ENCODE measurements around the gene TRIM63.

Gene TRIM63

DNA sequence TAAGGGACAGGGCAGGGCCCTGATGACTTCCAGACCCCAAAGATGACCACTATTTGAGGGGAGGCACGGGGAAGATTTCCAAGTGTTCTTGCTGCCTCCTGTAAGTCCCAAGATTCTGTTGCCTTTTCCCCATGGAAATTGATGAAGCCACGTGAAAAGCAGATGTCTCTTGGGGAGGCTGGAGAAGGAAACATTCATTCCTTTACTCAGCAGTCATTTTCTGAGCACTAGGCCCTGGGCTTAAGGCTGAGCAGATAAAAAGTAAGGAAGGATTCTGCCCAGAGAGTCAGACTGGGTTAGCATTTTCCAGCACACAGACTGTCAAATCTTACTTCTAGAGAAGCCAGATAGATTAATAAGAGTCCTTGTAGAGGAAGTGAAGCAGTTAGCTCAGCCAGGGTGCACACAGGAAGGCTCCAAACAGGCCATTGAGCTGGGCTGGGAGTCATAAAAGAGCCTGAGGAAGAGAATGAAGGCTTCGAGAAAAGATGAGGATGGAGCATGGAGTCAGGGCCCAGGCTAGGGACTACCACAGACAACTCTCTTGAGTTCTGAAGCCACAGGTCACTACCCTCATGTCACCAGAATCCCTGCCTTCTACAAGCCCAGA is 35.7 kb downstream of the TRIM63 start:
- no peak for DNase-seq

DNA sequence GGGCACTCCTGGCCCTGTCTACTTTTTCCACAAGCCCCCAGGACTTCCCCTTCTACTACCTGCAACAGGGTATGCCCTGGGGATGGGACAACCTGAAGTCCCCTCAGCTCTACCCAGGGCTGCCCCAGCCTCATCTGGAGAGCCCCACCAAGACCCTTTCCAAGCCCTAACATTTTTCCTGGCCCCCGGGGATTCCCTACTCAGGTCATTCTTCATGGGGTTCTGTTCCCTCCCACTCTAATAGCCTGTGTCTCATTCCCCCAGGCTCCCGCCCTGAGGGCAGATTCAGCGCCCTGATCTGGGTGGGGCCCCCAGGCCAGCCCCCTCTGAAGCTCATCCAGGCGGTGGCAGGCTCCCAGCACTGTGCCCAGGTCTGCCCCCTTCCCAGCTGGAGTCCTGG is 36.2 kb downstream of the TRIM63 start:
- no peak for DNase-seq

DNA sequence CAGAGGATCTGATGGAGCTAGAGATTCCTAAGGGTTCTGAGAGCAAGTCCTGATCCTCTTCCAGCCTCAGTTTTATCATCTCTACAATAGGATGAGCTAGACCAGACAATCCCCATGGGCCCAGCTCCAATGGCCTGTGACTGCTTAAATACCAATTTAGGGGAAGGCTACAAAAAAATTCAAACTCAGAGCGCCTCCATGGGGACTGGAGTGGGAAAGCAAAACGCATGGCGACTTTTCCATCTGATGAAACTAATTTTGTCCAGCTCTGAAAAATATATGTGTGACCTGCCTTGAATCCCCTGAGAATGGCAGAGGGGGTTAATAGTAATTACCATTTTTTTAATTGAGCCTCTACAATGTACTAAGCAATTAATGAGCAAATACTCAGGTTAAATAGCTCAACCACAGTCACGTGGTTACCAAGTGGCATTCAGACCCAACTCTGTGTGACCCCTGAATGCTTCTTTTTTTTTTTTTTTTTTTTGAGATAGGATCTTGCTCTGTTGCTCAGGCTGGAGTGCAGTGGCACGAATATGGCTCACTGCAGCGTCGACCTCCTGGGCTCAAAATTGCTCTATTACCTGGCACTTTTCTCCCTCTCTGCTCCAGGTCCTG is 37.5 kb downstream of the TRIM63 start:
- DNase-seq, result no peak

DNA sequence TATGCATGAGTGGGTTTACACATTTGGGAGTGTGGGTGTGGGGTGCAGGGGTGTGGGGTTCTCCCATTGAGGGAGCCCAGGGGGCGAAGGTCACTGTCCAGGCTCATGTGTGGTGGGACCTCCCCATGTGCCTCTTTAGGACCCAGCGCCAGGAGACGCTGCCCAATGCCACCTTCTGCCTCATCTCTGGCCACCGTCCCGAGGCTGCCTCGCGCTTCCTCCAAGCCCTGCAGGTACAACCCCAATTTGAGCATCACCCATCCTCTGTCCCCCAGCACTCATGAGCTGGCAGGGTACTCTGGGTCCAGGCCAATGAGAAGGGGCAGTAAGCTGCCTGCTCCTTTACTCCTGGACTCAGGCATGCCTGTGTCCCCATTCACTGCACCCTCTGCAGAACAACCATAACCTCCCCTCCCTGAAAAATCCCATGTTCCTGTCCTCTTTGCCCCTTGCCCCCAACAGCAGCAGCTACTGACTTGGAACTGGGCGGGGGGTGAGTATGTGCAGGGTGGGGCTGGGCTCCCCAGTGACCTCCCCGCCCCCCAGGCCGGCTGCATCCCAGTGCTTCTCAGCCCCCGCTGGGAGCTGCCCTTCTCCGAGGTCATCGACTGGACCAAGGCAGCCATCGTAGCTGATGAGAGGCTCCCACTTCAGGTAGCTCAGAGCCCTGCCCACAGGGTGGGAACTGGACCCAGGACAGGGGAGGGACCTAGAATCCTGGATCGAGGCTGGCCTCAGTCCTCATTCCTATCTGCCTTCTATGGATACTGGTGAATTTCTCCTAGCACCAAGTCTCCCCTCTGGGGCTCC is 38.2 kb downstream of the TRIM63 start:
- DNase-seq, result no peak

GRCh38 chr1:26028490-26028980 is 38.9 kb downstream of the TRIM63 start:
- no peak for DNase-seq

- DNase-seq, result no peak
Measured at GRCh38 chr1:26027716-26028489, 39.5 kb downstream of the TRIM63 start.

GRCh38 chr1:26025517-26025916 is 41.9 kb downstream of the TRIM63 start:
- no peak for DNase-seq

DNA sequence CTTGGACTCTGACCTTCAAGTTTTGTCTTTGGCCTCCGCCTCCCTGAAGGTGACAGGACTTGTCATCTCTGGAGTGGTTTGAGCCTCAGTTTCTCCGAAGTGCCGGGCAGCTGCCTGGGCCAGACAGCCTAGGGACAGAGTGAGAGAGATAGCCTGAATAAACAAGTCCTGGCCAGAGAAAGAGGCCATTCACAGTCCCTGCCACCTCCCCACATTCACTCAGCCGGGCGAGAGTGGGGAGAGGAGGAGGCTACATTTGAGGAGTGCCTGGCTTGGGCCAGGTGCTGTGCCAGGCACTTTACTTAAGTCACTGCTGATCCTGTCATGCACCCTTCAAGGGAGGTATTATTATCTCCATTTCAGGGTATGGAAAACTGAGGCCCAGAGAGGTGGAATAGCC is 42.4 kb downstream of the TRIM63 start:
- DNase-seq, result no peak

DNA sequence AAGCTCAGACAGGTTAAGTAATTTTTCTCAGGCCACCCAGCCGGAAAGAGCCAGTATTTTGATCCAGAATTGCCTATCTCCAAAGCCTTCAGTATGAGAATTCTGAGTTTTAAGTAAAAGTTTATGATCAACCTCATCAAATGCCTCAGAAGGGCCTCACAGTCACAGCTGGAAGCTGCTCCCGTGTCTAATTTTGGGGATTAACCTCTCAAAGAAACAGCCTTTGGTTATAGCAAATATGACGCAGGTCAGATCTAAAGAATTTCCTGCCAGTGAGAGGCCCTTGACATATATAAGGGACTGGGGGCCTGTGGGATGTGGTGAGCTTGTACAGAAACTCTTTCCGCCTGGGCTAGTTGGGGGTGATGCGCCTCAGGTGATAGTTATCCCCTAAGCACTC is 43.6 kb downstream of the TRIM63 start:
- no peak for DNase-seq

DNA sequence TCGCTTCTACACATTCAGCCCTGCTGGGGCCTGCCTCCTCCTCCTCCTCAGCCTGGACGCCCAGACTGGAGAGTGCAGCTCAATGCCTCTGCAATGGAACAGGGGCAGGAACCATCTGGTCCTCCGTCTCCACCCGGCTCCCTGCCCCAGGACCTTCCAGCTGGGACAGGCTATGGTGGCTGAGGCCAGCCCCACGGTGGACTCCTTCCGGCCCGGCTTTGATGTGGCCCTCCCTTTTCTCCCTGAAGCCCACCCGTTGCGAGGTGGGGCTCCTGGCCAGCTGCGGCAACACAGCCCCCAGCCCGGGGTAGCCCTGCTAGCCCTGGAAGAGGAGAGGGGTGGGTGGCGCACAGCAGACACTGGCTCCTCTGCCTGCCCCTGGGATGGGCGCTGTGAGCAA is 44.4 kb downstream of the TRIM63 start:
- no peak for DNase-seq

GRCh38 chr1:26022404-26022779 is 45.0 kb downstream of the TRIM63 start:
- no peak for DNase-seq

- no peak for DNase-seq
Measured at GRCh38 chr1:26021647-26022403, 45.6 kb downstream of the TRIM63 start, which contains the start of gene EXTL1. Gene EXTL1 (plus strand): TSS chr1:26021775. CDS start chr1:26022647, 872 bp downstream.

DNA sequence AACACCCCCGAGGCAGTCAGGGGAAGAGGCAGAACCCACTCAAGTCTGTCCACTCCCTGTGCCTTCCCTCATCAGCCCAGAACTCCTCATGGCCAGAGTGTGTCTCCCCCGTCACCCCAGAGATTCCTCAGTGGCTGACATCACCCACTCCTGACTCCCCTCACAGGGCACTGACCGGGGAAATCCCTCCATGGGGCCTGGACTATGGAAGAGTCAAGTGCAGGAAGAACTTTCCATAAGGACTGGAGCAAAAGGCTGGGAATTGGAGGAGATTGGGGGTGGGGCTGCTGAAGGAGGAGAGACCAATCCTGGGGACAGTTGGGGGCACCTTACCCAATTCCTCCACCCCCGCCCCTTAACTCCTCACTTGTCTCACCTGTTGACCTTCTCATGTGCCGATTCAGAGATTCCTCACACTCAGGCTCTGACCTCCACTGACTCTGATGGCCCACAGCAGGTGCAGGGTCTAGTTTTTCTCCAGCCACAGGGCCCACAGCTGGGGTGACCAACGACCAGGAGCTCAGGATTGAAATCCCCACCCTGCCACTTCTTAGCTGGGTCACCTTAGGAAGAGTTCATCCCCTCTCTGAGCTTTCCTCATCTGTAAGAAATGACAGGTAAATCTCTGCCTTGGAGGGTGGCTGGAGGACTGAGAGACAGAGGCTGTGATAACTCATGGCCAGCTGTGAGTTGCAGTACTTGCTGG is 46.3 kb downstream of the TRIM63 start:
- DNase-seq, result no peak

DNA sequence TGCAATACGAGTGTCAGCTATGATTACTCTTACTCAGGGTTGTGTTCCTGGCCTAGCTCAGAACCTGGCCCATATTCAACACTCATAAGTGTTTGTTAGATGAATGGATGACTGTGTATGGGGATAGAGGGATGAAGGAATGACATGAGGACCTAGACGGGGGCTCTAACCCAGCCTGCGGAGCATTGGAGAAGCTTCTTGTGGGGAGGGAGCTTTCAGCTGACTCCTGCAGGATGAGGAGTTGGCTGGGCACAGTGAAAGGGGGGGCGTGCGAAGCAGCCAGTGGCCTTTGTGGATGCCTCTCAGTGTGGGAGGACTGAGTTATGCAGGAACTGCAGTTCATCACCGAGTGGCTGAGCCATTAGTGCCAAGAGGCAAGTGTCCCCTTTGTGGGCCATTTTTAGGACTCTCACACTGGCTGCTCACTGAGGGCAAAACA is 47.1 kb downstream of the TRIM63 start:
- DNase-seq, result no peak

- DNase-seq, result no peak
Measured at GRCh38 chr1:26019641-26020315, 47.7 kb downstream of the TRIM63 start.

DNA sequence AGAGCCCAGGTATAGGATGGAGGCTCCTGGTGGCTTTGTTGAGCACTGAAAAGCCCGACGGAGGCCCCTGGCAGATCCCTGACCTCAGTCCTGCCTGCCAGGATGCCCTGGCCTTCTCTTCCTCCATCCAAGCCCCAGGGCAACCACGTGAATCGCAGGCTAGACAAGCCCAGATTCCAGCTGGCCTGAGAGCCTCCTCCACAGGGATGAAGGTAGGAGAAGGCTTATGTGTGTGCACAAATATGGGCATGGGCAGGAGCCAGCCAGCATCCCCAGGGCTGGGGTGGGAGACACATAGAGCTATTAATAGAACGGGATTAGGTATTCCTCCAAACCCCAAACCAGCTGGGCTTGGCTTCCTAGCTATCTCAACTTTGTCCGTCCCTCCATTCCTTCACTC is 49.8 kb downstream of the TRIM63 start:
- DNase-seq, result no peak

DNA sequence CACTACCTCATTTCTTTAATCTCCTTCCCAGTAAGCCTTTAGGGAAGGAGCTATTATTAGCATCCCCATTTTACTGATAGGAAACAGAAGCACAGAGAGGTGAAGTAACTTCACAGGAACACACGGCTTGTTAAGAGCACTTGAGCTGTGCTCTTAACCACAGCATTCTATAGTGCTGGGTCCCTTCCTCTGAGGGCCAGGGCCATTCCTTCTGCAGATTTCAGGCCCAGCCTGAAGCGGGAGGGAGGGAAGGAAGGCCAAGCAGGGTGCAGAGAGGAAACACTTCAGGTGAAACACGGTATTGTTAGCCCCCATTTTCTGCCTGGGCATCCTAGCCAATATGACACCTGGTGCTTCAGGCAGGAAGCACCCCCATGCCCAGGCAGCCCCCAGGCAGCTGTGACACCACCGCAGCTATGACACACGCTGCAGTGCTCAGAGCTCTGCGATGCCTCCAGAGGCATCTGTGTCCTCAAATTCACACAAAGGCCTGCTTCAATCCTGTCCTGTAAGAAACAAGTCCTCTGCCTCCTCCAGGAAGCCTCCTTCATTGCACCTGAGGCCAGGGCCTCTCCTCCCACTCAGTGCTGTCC is 50.4 kb downstream of the TRIM63 start:
- DNase-seq, result no peak

DNA sequence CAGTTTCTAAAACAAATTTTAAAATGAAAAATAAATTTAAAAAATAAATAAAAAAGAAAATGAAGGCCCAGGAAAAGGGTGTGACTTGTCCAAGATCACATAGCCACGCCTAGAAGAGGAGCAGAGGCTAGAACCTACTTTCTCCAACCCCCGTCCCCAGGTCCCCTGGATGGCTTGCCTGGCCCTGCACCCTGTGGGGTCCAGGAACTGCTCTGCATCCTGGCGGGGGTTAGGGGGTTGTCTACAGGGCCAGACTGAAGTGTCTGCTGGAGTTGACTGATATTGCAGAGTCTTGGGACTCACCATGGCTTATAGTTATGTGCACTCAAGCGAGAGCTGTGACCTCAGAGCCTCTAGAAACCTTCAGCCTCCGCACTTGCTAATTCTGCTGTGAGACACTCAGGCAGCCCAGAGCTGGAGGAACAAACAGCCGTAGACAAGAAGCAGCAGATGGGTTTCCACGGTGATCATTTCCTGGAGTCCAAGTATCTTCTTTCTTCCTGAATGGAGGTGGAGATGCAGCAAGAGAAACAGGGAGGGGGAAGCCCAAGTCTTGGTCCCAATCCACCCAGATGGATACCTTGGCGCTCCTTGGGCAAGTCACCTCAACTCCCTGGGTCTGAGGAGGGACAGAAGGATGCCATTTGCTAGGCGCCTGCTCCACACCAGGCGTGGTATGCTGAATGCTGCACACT is 51.0 kb downstream of the TRIM63 start:
- no peak for DNase-seq

DNA sequence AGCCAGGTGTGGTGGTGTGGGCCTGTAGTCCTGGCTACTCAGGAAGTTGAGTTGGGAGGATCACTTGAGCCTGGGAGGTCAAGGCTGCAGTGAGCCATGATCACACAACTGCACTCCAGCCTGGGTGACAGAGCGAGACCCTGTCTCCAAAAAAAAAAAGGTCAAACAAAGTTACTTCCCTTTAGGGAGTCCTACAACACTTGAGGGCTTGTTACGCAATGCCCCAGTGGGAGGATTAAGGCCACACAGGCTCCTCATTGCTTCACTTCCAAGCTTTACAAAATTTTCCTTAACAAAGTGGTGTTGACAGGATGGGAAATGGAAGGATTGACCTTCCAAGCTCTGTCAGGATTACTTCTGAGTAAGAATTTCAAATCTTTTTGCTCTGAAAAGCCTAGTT is 52.1 kb downstream of the TRIM63 start:
- no peak for DNase-seq

GRCh38 chr1:26014179-26014578 is 53.3 kb downstream of the TRIM63 start:
- no peak for DNase-seq
